ENCODE measurements around the gene NTMT1.

DNA sequence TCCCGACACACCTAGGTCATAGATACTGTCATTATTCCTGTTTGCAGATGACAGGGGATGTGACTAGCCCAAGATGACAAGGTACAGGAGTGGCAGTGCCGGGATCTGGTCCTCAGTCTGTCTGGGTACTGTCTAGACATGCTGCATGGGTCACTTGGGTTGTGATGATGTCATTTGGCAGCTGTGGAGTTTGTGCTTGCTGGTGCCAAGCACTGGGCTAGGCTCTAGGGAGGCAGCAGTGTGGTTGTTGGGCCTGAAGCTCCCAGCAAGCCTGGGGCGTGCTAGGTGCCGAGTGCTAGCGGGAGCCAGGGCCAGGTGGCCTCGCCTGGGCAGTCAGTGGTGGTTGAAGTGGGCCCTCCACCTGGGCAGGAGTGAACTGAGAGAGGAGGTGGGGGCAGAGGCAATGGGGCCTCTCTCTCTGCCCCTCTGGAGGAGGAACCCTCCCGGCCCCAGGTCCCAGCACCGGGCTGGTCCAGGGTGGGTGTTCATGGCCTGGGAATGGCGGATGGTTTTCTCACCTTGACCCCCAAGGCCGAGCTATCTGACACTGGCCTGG lies 24.8 kb downstream of the NTMT1 start:
- TF ChIP-seq, protein P1, sequence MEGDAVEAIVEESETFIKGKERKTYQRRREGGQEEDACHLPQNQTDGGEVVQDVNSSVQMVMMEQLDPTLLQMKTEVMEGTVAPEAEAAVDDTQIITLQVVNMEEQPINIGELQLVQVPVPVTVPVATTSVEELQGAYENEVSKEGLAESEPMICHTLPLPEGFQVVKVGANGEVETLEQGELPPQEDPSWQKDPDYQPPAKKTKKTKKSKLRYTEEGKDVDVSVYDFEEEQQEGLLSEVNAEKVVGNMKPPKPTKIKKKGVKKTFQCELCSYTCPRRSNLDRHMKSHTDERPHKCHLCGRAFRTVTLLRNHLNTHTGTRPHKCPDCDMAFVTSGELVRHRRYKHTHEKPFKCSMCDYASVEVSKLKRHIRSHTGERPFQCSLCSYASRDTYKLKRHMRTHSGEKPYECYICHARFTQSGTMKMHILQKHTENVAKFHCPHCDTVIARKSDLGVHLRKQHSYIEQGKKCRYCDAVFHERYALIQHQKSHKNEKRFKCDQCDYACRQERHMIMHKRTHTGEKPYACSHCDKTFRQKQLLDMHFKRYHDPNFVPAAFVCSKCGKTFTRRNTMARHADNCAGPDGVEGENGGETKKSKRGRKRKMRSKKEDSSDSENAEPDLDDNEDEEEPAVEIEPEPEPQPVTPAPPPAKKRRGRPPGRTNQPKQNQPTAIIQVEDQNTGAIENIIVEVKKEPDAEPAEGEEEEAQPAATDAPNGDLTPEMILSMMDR (IDR thresholded peaks at IDR 0.05 in 8 of 11, conservative IDR thresholded peaks at IDR 0.05 in 3 of 11) = no peak
- TF ChIP-seq POLR2A (IDR thresholded peaks at IDR 0.05) (no peak), POLR2AphosphoS5 (IDR thresholded peaks at IDR 0.05) (no peak)

Data from spleen (tissue), 7 donors.